C4-2B (cell line): Measurements from ENCODE around the gene SLC10A7.

ENCODE experiments used
- H3K27ac ChIP-seq: fragments of 450-650 bp; 2 replicates; pipeline ENCODE4 v1.5.1; 2017
- ZFX ChIP-seq: fragments of 450-650 bp; IDR thresholded peaks from 2 replicates; pipeline ENCODE4 v1.6.1; 2017
- TF ChIP-seq, protein P1 (sequence below): fragments of 450-650 bp; conservative IDR thresholded peaks from 2 replicates; pipeline ENCODE4 v1.5.1; 2017; ENCODE audit warnings: mild to moderate bottlenecking

SLC10A7 gene

DNA sequence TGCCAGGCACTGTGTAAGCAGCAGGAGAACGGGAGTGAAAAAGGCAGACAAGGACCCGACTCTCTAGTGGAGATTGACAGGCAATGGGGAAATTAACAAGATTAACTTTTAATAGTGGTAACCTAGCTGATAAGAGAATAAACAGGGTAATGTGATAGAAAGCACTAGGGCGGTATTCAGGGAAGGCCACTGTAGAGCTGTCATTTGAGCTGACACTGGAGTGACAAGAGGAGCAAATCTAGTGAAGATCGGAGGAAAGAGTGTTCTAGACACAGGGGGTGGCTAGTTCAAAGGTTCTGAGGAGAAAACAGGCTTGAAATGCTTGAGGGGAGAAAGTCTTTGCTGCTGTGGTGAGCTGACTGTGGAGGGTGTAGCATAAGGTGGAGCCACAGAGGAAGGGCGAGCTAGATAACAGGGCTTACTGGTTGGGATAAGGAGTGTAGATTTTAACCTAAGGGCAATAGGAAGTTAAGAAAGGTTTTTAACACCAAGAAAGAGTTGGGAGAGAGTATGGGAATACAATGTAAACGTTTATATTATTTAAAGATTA lies 122.8 kb downstream of the SLC10A7 start:
- no peak overlapping the region for H3K27ac ChIP-seq

DNA sequence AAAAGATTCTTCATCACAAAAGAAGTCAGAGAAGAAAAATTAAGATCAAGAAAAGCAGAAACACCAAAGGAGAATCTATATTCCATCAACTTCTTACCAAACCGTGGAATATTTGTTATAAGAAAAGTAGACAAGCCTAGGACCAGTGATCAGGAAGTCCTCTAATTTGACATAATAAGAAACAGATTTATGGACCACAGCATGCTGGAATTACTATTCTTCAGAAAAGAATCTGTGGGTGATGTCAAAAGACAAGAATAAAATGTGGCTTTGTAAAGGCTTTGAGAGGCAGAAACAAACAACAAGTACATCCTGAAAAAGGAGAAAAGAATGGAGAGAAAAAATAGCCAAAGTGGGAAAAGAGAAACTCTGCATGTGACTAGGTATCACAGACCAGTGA lies 123.3 kb downstream of the SLC10A7 start:
- TF ChIP-seq ZFX = no peak
- TF ChIP-seq, protein P1, sequence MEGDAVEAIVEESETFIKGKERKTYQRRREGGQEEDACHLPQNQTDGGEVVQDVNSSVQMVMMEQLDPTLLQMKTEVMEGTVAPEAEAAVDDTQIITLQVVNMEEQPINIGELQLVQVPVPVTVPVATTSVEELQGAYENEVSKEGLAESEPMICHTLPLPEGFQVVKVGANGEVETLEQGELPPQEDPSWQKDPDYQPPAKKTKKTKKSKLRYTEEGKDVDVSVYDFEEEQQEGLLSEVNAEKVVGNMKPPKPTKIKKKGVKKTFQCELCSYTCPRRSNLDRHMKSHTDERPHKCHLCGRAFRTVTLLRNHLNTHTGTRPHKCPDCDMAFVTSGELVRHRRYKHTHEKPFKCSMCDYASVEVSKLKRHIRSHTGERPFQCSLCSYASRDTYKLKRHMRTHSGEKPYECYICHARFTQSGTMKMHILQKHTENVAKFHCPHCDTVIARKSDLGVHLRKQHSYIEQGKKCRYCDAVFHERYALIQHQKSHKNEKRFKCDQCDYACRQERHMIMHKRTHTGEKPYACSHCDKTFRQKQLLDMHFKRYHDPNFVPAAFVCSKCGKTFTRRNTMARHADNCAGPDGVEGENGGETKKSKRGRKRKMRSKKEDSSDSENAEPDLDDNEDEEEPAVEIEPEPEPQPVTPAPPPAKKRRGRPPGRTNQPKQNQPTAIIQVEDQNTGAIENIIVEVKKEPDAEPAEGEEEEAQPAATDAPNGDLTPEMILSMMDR = no peak
- H3K27ac ChIP-seq = no peak overlapping the region

More for the DNA sequence above, 122.8 kb downstream of the SLC10A7 start:
- no peak for TF ChIP-seq ZFX
- TF ChIP-seq, protein P1 = no peak

DNA sequence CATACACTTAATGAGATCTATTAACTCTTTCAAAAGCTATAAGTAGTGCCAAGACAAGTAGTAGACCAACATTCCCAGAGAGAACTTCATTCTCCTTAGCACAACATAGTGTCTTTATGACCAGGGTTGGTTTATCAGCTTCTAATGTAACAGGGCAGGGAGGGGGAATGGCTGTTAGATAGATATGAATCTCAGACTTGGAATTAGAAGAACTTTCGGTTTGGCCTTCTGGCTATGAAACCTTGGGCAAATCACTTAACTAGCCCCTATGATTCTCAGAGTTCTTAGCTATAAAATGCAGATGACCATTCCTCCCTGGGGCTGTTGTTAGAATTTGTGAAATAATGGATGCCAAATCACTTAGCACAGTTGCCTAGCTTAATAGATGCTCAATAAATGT lies 132.2 kb downstream of the SLC10A7 start:
- H3K27ac ChIP-seq = no peak overlapping the region
- TF ChIP-seq, protein P1 = no peak
- TF ChIP-seq ZFX = no peak

DNA sequence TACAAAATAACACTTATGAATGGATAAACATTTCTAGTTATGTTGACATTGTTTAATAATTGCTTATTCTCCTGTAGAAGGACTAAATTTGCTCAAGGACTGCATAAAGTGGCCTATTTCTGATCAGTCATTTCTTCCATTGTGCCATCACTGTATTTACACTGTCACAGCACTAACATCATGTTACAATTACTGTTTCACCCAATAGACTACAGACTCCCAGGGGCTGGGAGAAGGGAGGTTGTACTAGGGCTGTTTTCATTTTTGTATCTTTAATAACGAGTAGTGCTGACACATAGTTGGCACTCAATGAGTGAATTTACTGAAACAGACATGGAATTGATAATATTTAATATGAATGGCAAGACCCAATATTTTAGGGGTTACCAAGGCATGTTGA lies 139.5 kb downstream of the SLC10A7 start:
- H3K27ac ChIP-seq = no peak overlapping the region
- TF ChIP-seq, protein P1 = no peak
- TF ChIP-seq ZFX = no peak

DNA sequence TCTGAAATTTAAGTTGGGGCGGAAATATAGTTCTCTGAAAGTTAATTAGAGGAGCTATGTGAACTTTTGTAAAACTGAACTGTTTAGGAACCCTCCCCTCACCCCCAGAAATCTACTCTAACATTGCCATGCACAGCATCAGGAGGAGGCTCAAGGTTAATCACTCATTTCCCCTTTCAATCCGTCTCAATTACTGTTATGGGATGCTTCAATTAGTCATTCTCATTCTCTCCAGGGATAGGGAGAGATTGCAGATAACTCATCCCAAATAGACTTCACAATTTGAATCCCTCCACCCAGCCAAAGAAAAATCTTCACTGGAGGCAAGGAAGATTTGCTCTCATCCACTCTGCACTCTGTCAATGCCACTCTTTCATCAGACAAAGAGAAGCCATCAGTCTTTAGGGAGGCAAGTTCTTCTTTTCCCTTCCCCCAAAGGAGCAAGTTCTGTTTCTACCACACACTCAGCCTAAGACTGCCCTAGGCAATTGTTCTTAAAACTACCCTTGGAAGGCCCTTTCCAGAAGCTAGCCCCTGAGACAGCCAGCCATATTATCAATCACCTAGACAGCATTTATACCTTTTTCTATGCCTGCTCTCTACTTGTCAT lies 140.4 kb downstream of the SLC10A7 start:
- TF ChIP-seq, protein P1 = no peak
- no peak for TF ChIP-seq ZFX
- H3K27ac ChIP-seq = no peak overlapping the region

DNA sequence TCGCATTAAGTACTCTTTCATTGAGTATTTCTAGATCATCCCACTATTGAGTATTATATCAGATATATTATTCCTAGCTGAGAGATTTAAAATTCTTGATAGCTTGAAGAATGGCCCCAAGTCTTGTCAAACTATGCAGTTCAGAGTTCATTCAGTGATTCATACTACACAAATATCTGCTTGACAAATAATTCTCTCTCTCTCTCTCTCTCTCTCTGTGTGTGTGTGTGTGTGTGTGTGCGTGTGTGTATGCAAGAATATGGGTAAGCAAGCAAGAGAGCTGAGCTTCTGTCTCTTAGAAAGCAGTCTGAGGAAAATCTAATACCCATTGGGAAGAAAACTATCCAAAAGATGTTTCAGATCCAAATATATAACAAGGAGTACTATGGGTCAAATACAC lies 142.0 kb downstream of the SLC10A7 start:
- H3K27ac ChIP-seq = no peak overlapping the region
- no peak for TF ChIP-seq ZFX
- TF ChIP-seq, protein P1 = no peak

DNA sequence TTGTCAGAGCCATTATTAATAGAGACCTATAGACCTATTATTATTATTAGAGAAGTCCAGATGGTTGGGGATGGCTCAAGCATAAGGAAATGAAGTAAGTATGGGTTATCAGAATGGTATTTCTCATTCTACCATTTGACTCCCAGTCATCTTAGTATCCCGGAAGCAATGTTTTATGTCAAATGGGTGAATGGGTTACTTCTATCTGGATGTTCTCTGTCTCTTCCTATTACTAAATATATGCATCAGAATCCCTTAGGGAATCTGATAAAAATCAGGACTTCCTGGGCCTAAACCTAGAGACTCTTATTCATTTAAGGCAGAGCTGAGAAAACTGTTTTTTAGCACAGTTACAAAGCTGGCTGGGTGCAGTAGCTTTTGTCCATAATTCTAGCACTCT lies 149.9 kb downstream of the SLC10A7 start:
- TF ChIP-seq, protein P1 = no peak
- TF ChIP-seq ZFX = no peak
- peak overlapping the region; percentile 68 for H3K27ac ChIP-seq
